SK-N-SH (cell line): ENCODE data around the gene PTPN20. TPM values are rescaled to one million over a fixed set of nuclear protein-coding genes. Genes with fewer than 3 reads are reported as not detected.
A peak's percentile ranks its signal among the peaks of the same experiment; 100 is the strongest.

Source experiments
- CTCF ChIA-PET: fragments of 300-600, 350-600 bp; formaldehyde crosslinking; extraction: SDS; loops from one replicate; lab custom pipeline; 2021; lab: Yijun Ruan, JAX
- POLR2A ChIA-PET: fragments of 350-600 bp; sonication (Branson Sonifier 250); formaldehyde crosslinking; extraction: SDS; loops from one replicate; lab custom pipeline; 2020; ENCODE audit warnings: antibody characterized with exemption, inconsistent platforms; lab: Yijun Ruan, JAX
- DNase-seq: peaks from one replicate; pipeline ENCODE4 v3.0.0; 2012
- H2AFZ ChIP-seq: fragments of 200-600 bp; sonication (generic); 2 replicates; pipeline ENCODE4 v1.8.1; 2016; ENCODE audit warnings: antibody characterized with exemption, mild to moderate bottlenecking, low read depth
- H3F3A ChIP-seq: fragments of 200-600 bp; sonication (generic); replicated peaks from 2 replicates; pipeline ENCODE3; 2016; ENCODE audit warnings: antibody characterized with exemption, mild to moderate bottlenecking; ENCODE audit not compliant: insufficient read depth
- H3K27ac ChIP-seq, 2 experiments: fragments of 200-500 bp in 1 of 2; fragments of 200-600 bp in 1 of 2; sonication (Bioruptor generic) in 1 of 2; sonication (generic), shearing (Covaris generic) in 1 of 2; 2 replicates each; pipeline versions ENCODE4 v1.5.1 to v1.6.1; 2014 to 2016; ENCODE audit warnings: low read depth in 2 of 2, inconsistent platforms in 1 of 2, low read length in 1 of 2, mild to moderate bottlenecking in 1 of 2, mixed read lengths in 1 of 2
- H3K27me3 ChIP-seq: fragments of 200-600 bp; sonication (generic), shearing (Covaris generic); 2 replicates; pipeline ENCODE4 v1.6.1; 2016; ENCODE audit warnings: mixed run types; ENCODE audit not compliant: insufficient read depth
- H3K36me3 ChIP-seq, 2 experiments: fragments of 200-500 bp in 1 of 2; fragments of 200-600 bp in 1 of 2; sonication (Bioruptor generic) in 1 of 2; sonication (generic) in 1 of 2; replicated peaks in 1 of 2; 2 replicates each; pipeline versions ENCODE3 to v1.5.1; 2014 to 2016; ENCODE audit warnings: low read length in 1 of 2, mild to moderate bottlenecking in 1 of 2; ENCODE audit not compliant: insufficient read depth in 2 of 2, control insufficient read depth in 1 of 2
- H3K4me1 ChIP-seq, 2 experiments: fragments of 200-500 bp in 1 of 2; fragments of 200-600 bp in 1 of 2; sonication (Bioruptor generic) in 1 of 2; sonication (generic), shearing (Covaris generic) in 1 of 2; 2 replicates each; pipeline versions ENCODE4 v1.5.1 to v1.6.1; 2014 to 2016; ENCODE audit warnings: low read depth in 1 of 2, low read length in 1 of 2, mixed run types in 1 of 2; ENCODE audit not compliant: insufficient read depth in 2 of 2, control insufficient read depth in 1 of 2
- H3K4me2 ChIP-seq: fragments of 200-600 bp; sonication (generic), shearing (Covaris generic); 2 replicates; pipeline ENCODE4 v1.6.1; 2017; ENCODE audit warnings: mixed run types
- H3K4me3 ChIP-seq, 2 experiments: fragments of 200-500 bp in 1 of 2; fragments of 200-600 bp in 1 of 2; sonication (Bioruptor generic) in 1 of 2; sonication (generic), shearing (Covaris generic) in 1 of 2; 2 replicates each; pipeline versions ENCODE4 v1.5.1 to v1.8.1; 2014 to 2016; ENCODE audit warnings: low read depth in 2 of 2, inconsistent platforms in 1 of 2, low read length in 1 of 2, mild to moderate bottlenecking in 1 of 2, mixed read lengths in 1 of 2, moderate library complexity in 1 of 2
- H3K79me2 ChIP-seq: fragments of 200-600 bp; sonication (generic); 2 replicates; pipeline ENCODE4 v1.8.1; 2017; ENCODE audit warnings: mild to moderate bottlenecking; ENCODE audit not compliant: insufficient read depth
- H3K9ac ChIP-seq: fragments of 200-600 bp; sonication (generic); 2 replicates; pipeline ENCODE4 v1.6.1; 2017; ENCODE audit warnings: mixed run types
- H3K9me2 ChIP-seq: fragments of 200-600 bp; sonication (generic); 2 replicates; pipeline ENCODE4 v1.6.1; 2017; ENCODE audit warnings: mixed run types
- H3K9me3 ChIP-seq: fragments of 200-600 bp; sonication (generic); 2 replicates; pipeline ENCODE4 v1.6.1; 2017; ENCODE audit warnings: mixed run types, mild to moderate bottlenecking, moderate library complexity
- H4K20me1 ChIP-seq: fragments of 200-600 bp; sonication (generic); 2 replicates; pipeline ENCODE4 v1.6.1; 2017; ENCODE audit warnings: mild to moderate bottlenecking, mixed run types; ENCODE audit not compliant: insufficient read depth
- CTCF ChIP-seq: fragments of 200-600 bp; sonication (generic); IDR thresholded peaks from 2 replicates; pipeline ENCODE4 v1.6.1; 2017; ENCODE audit warnings: antibody characterized with exemption, mild to moderate bottlenecking, moderate library complexity
- ELF1 ChIP-seq: IDR thresholded peaks from 2 replicates; pipeline ENCODE4 v1.4.0; 2012
- EP300 ChIP-seq, 2 experiments: IDR thresholded peaks; 2 replicates each; pipeline versions ENCODE4 v1.4.0 to v1.6.1; 2012; ENCODE audit warnings: borderline replicate concordance in 1 of 2, low read depth in 1 of 2, low read length in 1 of 2
- EZH2phosphoT487 ChIP-seq: fragments of 200-600 bp; sonication (generic); IDR thresholded peaks from 2 replicates; pipeline ENCODE4 v1.6.1; 2017; ENCODE audit warnings: low read depth, mixed run types, mild to moderate bottlenecking, antibody characterized with exemption, moderate library complexity, borderline replicate concordance
- FOSL2 ChIP-seq: IDR thresholded peaks from 2 replicates; pipeline ENCODE4 v1.4.0; 2012; ENCODE audit warnings: low read depth, mild to moderate bottlenecking, moderate library complexity, borderline replicate concordance
- GABPA ChIP-seq: IDR thresholded peaks from 2 replicates; pipeline ENCODE4 v1.4.0; 2012; ENCODE audit warnings: low read depth, mild to moderate bottlenecking
- JUND ChIP-seq: IDR thresholded peaks from 2 replicates; pipeline ENCODE4 v1.4.0; 2012
- MXI1 ChIP-seq: IDR thresholded peaks from 2 replicates; pipeline ENCODE4 v1.6.1; 2012; ENCODE audit warnings: mild to moderate bottlenecking, low read depth, low read length, improper control_type of control experiment
- PBX3 ChIP-seq: IDR thresholded peaks from 2 replicates; pipeline ENCODE4; 2012
- POLR2AphosphoS5 ChIP-seq: IDR thresholded peaks from 2 replicates; pipeline ENCODE4 v1.6.1; 2012; ENCODE audit warnings: low read depth, low read length
- RAD21 ChIP-seq: IDR thresholded peaks from 2 replicates; pipeline ENCODE4 v1.6.1; 2012; ENCODE audit warnings: mild to moderate bottlenecking, low read length
- TAF1 ChIP-seq: IDR thresholded peaks from 2 replicates; pipeline ENCODE4 v1.6.1; 2012; ENCODE audit warnings: low read depth, mild to moderate bottlenecking, low read length, moderate library complexity, borderline replicate concordance
- TEAD4 ChIP-seq: IDR thresholded peaks from 2 replicates; pipeline ENCODE4 v1.4.0; 2012; ENCODE audit warnings: mild to moderate bottlenecking, borderline replicate concordance; ENCODE audit not compliant: insufficient read depth
- USF1 ChIP-seq: IDR thresholded peaks from 2 replicates; pipeline ENCODE4 v1.4.0; 2012; ENCODE audit warnings: low read depth, borderline replicate concordance
- ZBTB33 ChIP-seq: IDR thresholded peaks from 2 replicates; pipeline ENCODE4 v1.4.0; 2012; ENCODE audit warnings: low read depth, borderline replicate concordance
- WGBS: methylation state at CpG from one replicate; pipeline ENCODE4 v1.1.6; 2017; ENCODE audit warnings: low lambda C conversion rate; 5-methylcytosine and 5-hydroxymethylcytosine counted together
- polyA plus RNA-seq, 3 experiments: library from polyadenylated mRNA; depleted of rRNA; stranded (reverse); fragments of >200 nt; gene quantifications; 2 replicates each; pipeline ENCODE4 v1.2.3, GENCODE V29; 2012

Gene PTPN20
- polyA plus RNA-seq, 1 of the 3 experiments (the other 2 are of a cell fraction) = 0.36 TPM

GRCh38 chr10:47049056-47049851, 138.0 kb downstream of the PTPN20 start:
- no peaks in the 10 kb centered on the region for H3F3A ChIP-seq

GRCh38 chr10:47049906-47050305, 138.7 kb downstream of the PTPN20 start:
- Histone ChIP-seq H3K4me2 (no peak overlapping the region), H3K4me3 (no peak overlapping the region), H3K9ac (no peak overlapping the region), H3K27ac (peak overlapping the region in 1 of 2 experiments; percentile 7; a peak in 1 of 4 replicates), H3K9me2 (no peaks in the 10 kb centered on the region), H3K9me3 (no peaks in the 10 kb centered on the region), H3K4me1 (peaks cover 0 to 44% of the 10 kb centered on the region in 2 experiments; a peak in 1 of 4 replicates), H3K79me2 (no peaks in the 10 kb centered on the region), H2AFZ (no peak overlapping the region), H3K36me3 (no peaks in the 10 kb centered on the region), H3K27me3 (no peaks in the 10 kb centered on the region; the same call in 1 of the 2 replicates), H3F3A (no peaks in the 10 kb centered on the region), H4K20me1 (no peaks in the 10 kb centered on the region)
- POLR2A ChIA-PET = no interaction called here
- CTCF ChIA-PET = interaction anchor here (1.5 to 7.4 kb wide), 4 partner anchors 11 to 262 kb away, joined by 7 to 68 read pairs (median 10); no protein-coding TSS in a partner anchor
- TF ChIP-seq PBX3 = no peak
- no peak for TF ChIP-seq CTCF
- TF ChIP-seq RAD21 = no peak
- no peak for TF ChIP-seq TEAD4
- no peak for TF ChIP-seq ELF1
- TF ChIP-seq ZBTB33 = no peak
- no peak for TF ChIP-seq MXI1
- TF ChIP-seq EZH2phosphoT487 = no peak
- TF ChIP-seq FOSL2 = no peak
- no peak for TF ChIP-seq POLR2AphosphoS5
- TF ChIP-seq EP300 (IDR thresholded peaks at IDR 0.05; ENCODE audit: borderline replicate concordance in 1 of 2, low read depth in 1 of 2, low read length in 1 of 2) = no peak
- no peak for TF ChIP-seq USF1
- no peak for TF ChIP-seq GABPA
- no peak for TF ChIP-seq JUND
- no peak for DNase-seq
- WGBS = 60% methylated on average over 6 of the region's 6 CpGs

More at GRCh38 chr10:47049056-47049851, 138.0 kb downstream of the PTPN20 start:
- no peak overlapping the region for H3K4me3 ChIP-seq
- ChIA-PET POLR2A (interaction anchor here (1.3 kb wide), 1 partner anchor 14 kb away, joined by 3 read pairs; no protein-coding TSS in a partner anchor), CTCF (interaction anchor here (0.6 to 10.5 kb wide), 8 partner anchors 10 to 298 kb away, joined by 3 to 100 read pairs (median 7); partner anchors contain the start of gene RBP3)
- H3K9me2 ChIP-seq = no peaks in the 10 kb centered on the region
- H3K79me2 ChIP-seq = no peaks in the 10 kb centered on the region
- no peak overlapping the region; a peak in 1 of 4 replicates for H3K27ac ChIP-seq
- H2AFZ ChIP-seq = no peak overlapping the region
- no peak for DNase-seq
- no peak overlapping the region for H3K4me2 ChIP-seq
- no peaks in the 10 kb centered on the region for H4K20me1 ChIP-seq
- TF ChIP-seq FOSL2 (no peak), TAF1 (no peak)
- 22% methylated on average over 3 of the region's 6 CpGs for WGBS
- peaks cover 0 to 50% of the 10 kb centered on the region in 2 experiments; a peak in 1 of 4 replicates for H3K4me1 ChIP-seq
- H3K9me3 ChIP-seq = no peaks in the 10 kb centered on the region
- no peak overlapping the region for H3K9ac ChIP-seq
- H3K27me3 ChIP-seq = no peaks in the 10 kb centered on the region; the same call in 1 of the 2 replicates
- H3K36me3 ChIP-seq = no peaks in the 10 kb centered on the region
